ENCODE measurements around the gene GNAZ.

GRCh38 chr22:23103199-23103954, 33.1 kb downstream of the GNAZ start:
- no peak for TF ChIP-seq POLR2AphosphoS5 (IDR thresholded peaks at IDR 0.05; ENCODE audit: borderline replicate concordance, low read depth, low read length)
- TF ChIP-seq EZH2 (IDR thresholded peaks at IDR 0.05): no peak
- no peak for TF ChIP-seq FOXP2 (optimal IDR thresholded peaks at IDR 0.05; ENCODE audit: control extremely low read depth, extremely low read length, insufficient read depth)
